H9 (cell line): Measurements from ENCODE around the gene ADCY5. TPM values are rescaled to one million over a fixed set of nuclear protein-coding genes. Genes with fewer than 3 reads are reported as not detected.

Experiments
- DNase-seq: peaks from one replicate; pipeline ENCODE4 v3.0.0-alpha.2; 2017
- H2AFZ ChIP-seq: one replicate; pipeline ENCODE4 v1.6.1; 2013; ENCODE audit warnings: mild to moderate bottlenecking, low read length, control low read depth, moderate library complexity
- H2AK5ac ChIP-seq: 2 replicates; pipeline ENCODE4 v1.6.1; 2013; ENCODE audit warnings: low read length, control low read depth, mixed read lengths; ENCODE audit not compliant: insufficient read length
- H2BK120ac ChIP-seq: one replicate; pipeline ENCODE4 v1.6.1; 2013; ENCODE audit warnings: low read depth, mild to moderate bottlenecking, low read length, control low read depth, inconsistent platforms; ENCODE audit not compliant: poor library complexity, severe bottlenecking
- H2BK12ac ChIP-seq: 2 replicates; pipeline ENCODE4 v1.6.1; 2013; ENCODE audit warnings: low read length, control low read depth, mixed read lengths, low read depth; ENCODE audit not compliant: insufficient read length
- H2BK15ac ChIP-seq: 2 replicates; pipeline ENCODE4 v1.6.1; 2013; ENCODE audit warnings: low read depth, low read length, control low read depth
- H2BK20ac ChIP-seq: one replicate; pipeline ENCODE4 v1.6.1; 2013; ENCODE audit warnings: low read depth, mild to moderate bottlenecking, low read length, control low read depth, inconsistent platforms; ENCODE audit not compliant: poor library complexity, severe bottlenecking
- H2BK5ac ChIP-seq: 2 replicates; pipeline ENCODE4 v1.6.1; 2013; ENCODE audit warnings: low read length, control low read depth, mixed read lengths; ENCODE audit not compliant: insufficient read length
- H3K14ac ChIP-seq: 2 replicates; pipeline ENCODE4 v1.6.1; 2013; ENCODE audit warnings: low read length, control low read depth; ENCODE audit not compliant: insufficient read depth
- H3K18ac ChIP-seq: 2 replicates; pipeline ENCODE4 v1.6.1; 2013; ENCODE audit warnings: low read depth, mild to moderate bottlenecking, mixed read lengths, low read length, control low read depth; ENCODE audit not compliant: insufficient read length
- H3K23ac ChIP-seq: 2 replicates; pipeline ENCODE4 v1.6.1; 2013; ENCODE audit warnings: low read length, control low read depth, mixed read lengths, low read depth; ENCODE audit not compliant: insufficient read length
- H3K23me2 ChIP-seq: 2 replicates; pipeline ENCODE4 v1.6.1; 2013; ENCODE audit warnings: low read depth, mild to moderate bottlenecking, mixed read lengths, low read length, control low read depth; ENCODE audit not compliant: insufficient read length, poor library complexity, severe bottlenecking
- H3K27ac ChIP-seq: 2 replicates; pipeline ENCODE4 v1.5.1; 2013; ENCODE audit warnings: low read length, control low read depth, mixed read lengths, low read depth; ENCODE audit not compliant: insufficient read length
- H3K27me3 ChIP-seq: 2 replicates; pipeline ENCODE4 v1.6.1; 2013; ENCODE audit warnings: low read length, control low read depth, inconsistent platforms; ENCODE audit not compliant: insufficient read depth
- H3K4ac ChIP-seq: 2 replicates; pipeline ENCODE4 v1.6.1; 2013; ENCODE audit warnings: low read depth, mild to moderate bottlenecking, control low read depth, inconsistent platforms, low read length, moderate library complexity
- H3K4me1 ChIP-seq: 2 replicates; pipeline ENCODE4 v1.6.1; 2013; ENCODE audit warnings: low read length, control low read depth, inconsistent platforms; ENCODE audit not compliant: insufficient read depth
- H3K4me2 ChIP-seq: 2 replicates; pipeline ENCODE4 v1.6.1; 2013; ENCODE audit warnings: low read length, control low read depth, mixed read lengths; ENCODE audit not compliant: insufficient read length, insufficient read depth
- H3K56ac ChIP-seq: 2 replicates; pipeline ENCODE4 v1.6.1; 2013; ENCODE audit warnings: low read depth, mild to moderate bottlenecking, mixed read lengths, low read length, control low read depth; ENCODE audit not compliant: insufficient read length
- H3K79me1 ChIP-seq: 2 replicates; pipeline ENCODE4 v1.6.1; 2013; ENCODE audit warnings: low read depth, mild to moderate bottlenecking, moderate library complexity, low read length, control low read depth, inconsistent platforms; ENCODE audit not compliant: insufficient read depth, poor library complexity, severe bottlenecking
- H3K79me2 ChIP-seq: 2 replicates; pipeline ENCODE4 v1.6.1; 2013; ENCODE audit warnings: low read length, control low read depth, inconsistent platforms; ENCODE audit not compliant: insufficient read depth
- H3K9ac ChIP-seq: 2 replicates; pipeline ENCODE4 v1.6.1; 2013; ENCODE audit warnings: low read length, control low read depth, mixed read lengths; ENCODE audit not compliant: insufficient read length; ENCODE audit errors: extremely low read depth
- H3K9me3 ChIP-seq: one replicate; pipeline ENCODE4 v1.6.1; 2013; ENCODE audit warnings: low read depth, low read length, inconsistent platforms; ENCODE audit not compliant: control insufficient read depth
- H3T11ph ChIP-seq: one replicate; pipeline ENCODE4 v1.6.1; 2013; ENCODE audit warnings: mild to moderate bottlenecking, low read length, control low read depth, inconsistent platforms
- H4K20me1 ChIP-seq: one replicate; pipeline ENCODE4 v1.6.1; 2013; ENCODE audit not compliant: control insufficient read depth, insufficient read length, insufficient read depth
- H4K5ac ChIP-seq: 2 replicates; pipeline ENCODE4 v1.6.1; 2013; ENCODE audit warnings: low read depth, mild to moderate bottlenecking, mixed read lengths, low read length, control low read depth; ENCODE audit not compliant: insufficient read length
- H4K8ac ChIP-seq: replicated peaks from 2 replicates; pipeline ENCODE4 v1.6.1; 2013; ENCODE audit warnings: low read length, control low read depth, mixed read lengths, low read depth; ENCODE audit not compliant: insufficient read length
- H4K91ac ChIP-seq: 2 replicates; pipeline ENCODE4 v1.6.1; 2013; ENCODE audit warnings: low read depth, mild to moderate bottlenecking, moderate library complexity, mixed read lengths, low read length, control low read depth; ENCODE audit not compliant: insufficient read length
- H3K27ac Mint-ChIP-seq, 3 experiments: 2 replicates in 2 of 3; 3 replicates in 1 of 3; pipeline ENCODE4 v1.8.0; 2020 to 2021; ENCODE audit warnings: mixed read lengths in 3 of 3, mild to moderate bottlenecking in 1 of 3, moderate library complexity in 1 of 3
- H3K27me3 Mint-ChIP-seq: 2 replicates; pipeline ENCODE4 v1.8.0; 2021; ENCODE audit warnings: low read depth, mild to moderate bottlenecking, moderate library complexity, mixed read lengths
- H3K36me3 Mint-ChIP-seq, 3 experiments: 2 replicates in 2 of 3; 3 replicates in 1 of 3; pipeline ENCODE4 v1.8.0; 2020 to 2021; ENCODE audit warnings: low read depth in 3 of 3, mixed read lengths in 3 of 3; ENCODE audit not compliant: insufficient read depth in 1 of 3
- H3K4me1 Mint-ChIP-seq, 2 experiments: 2 replicates each; pipeline ENCODE4 v1.8.0; 2020; ENCODE audit warnings: mixed read lengths in 2 of 2
- H3K4me3 Mint-ChIP-seq, 2 experiments: 2 replicates in 1 of 2; 3 replicates in 1 of 2; pipeline ENCODE4 v1.8.0; 2020 to 2021; ENCODE audit warnings: mild to moderate bottlenecking in 2 of 2, mixed read lengths in 2 of 2, moderate library complexity in 1 of 2
- H3K9me3 Mint-ChIP-seq, 2 experiments: 2 replicates in 1 of 2; 3 replicates in 1 of 2; pipeline ENCODE4 v1.8.0; 2020; ENCODE audit warnings: mild to moderate bottlenecking in 2 of 2, mixed read lengths in 2 of 2, moderate library complexity in 1 of 2
- WGBS: extraction: QIAGEN DNeasy Blood & Tissue Kit; methylation state at CpG from one replicate; pipeline ENCODE4 v1.1.7; 2013; ENCODE audit warnings: missing lambda C conversion rate, low lambda C conversion rate, mixed read lengths; ENCODE audit not compliant: insufficient read length; ENCODE audit errors: extremely low coverage; 5-methylcytosine and 5-hydroxymethylcytosine counted together
- total RNA-seq: library from RNA; stranded (reverse); gene quantifications from 2 replicates; pipeline ENCODE4 v1.2.1, GENCODE V29; 2021
- TF ChIP-seq, protein P1 (sequence below): fragments of 200-600 bp; sonication (generic); conservative IDR thresholded peaks from 3 replicates; pipeline ENCODE4 v1.8.0; 2021; ENCODE audit warnings: antibody characterized with exemption, mild to moderate bottlenecking

Gene ADCY5
- total RNA-seq, 1 experiment from 2014 or later: 5.0 TPM

DNA sequence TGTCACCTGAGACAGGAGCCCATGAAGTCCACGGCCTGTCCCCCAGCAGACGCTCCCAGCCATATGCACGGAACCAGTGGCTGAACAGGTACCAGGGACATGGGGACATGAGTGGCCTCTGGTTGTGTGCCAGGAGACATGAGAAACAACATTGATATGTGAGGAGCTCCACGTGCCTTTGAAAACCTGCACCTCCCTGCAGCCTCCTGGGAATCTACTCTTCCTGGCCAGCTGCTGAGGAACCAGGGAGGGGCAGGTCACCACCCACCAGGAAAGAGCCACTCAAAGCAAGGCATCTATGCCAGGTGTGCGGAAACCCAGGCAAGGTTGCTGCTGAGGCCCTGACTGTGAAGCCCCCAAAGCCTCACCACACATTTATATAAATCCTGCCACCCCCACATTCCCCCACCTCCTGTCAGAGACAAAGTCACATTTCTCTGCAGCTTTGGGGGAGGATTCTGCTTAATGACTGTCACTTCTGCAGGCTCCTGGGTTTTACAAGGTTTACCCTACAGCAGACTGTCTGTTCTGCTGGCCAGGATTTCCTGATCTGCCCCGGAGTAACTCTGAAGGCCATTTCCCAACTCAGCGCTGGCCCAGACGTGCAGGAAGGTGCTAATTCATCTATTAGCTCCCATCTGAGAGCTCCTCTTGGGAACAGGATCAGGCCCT lies 110.8 kb downstream of the ADCY5 start:
- H3T11ph ChIP-seq: no peak overlapping the region
- H3K23ac ChIP-seq: no peak overlapping the region
- H2BK120ac ChIP-seq: no peak overlapping the region
- peaks cover 0 to 3% of the 10 kb centered on the region in 2 experiments; a peak in 1 of 5 replicates for H3K9me3 Mint-ChIP-seq
- no peaks in the 10 kb centered on the region for H3K36me3 Mint-ChIP-seq
- no peak overlapping the region for H3K4me2 ChIP-seq
- TF ChIP-seq, protein P1, sequence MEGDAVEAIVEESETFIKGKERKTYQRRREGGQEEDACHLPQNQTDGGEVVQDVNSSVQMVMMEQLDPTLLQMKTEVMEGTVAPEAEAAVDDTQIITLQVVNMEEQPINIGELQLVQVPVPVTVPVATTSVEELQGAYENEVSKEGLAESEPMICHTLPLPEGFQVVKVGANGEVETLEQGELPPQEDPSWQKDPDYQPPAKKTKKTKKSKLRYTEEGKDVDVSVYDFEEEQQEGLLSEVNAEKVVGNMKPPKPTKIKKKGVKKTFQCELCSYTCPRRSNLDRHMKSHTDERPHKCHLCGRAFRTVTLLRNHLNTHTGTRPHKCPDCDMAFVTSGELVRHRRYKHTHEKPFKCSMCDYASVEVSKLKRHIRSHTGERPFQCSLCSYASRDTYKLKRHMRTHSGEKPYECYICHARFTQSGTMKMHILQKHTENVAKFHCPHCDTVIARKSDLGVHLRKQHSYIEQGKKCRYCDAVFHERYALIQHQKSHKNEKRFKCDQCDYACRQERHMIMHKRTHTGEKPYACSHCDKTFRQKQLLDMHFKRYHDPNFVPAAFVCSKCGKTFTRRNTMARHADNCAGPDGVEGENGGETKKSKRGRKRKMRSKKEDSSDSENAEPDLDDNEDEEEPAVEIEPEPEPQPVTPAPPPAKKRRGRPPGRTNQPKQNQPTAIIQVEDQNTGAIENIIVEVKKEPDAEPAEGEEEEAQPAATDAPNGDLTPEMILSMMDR: no peak
- no peak overlapping the region for H3K4ac ChIP-seq
- H3K23me2 ChIP-seq: no peaks in the 10 kb centered on the region
- H2AFZ ChIP-seq: no peak overlapping the region
- no peak overlapping the region for H2BK5ac ChIP-seq
- no peak overlapping the region for H2BK15ac ChIP-seq
- H3K56ac ChIP-seq: no peak overlapping the region
- no peak overlapping the region for H3K18ac ChIP-seq
- no peak for DNase-seq
- no peak overlapping the region for H4K91ac ChIP-seq
- no peak overlapping the region for H2BK20ac ChIP-seq
- H3K79me1 ChIP-seq: no peaks in the 10 kb centered on the region
- no CpG with 5 or more reads among the region's 8 CpGs for WGBS
- no peak overlapping the region for H4K5ac ChIP-seq
- no peak overlapping the region for H4K8ac ChIP-seq
- H3K27me3 ChIP-seq: no peaks in the 10 kb centered on the region
- no peaks in the 10 kb centered on the region for H3K4me1 Mint-ChIP-seq
- H3K27ac Mint-ChIP-seq: no peak overlapping the region
- H3K4me1 ChIP-seq: no peaks in the 10 kb centered on the region
- no peak overlapping the region for H3K9ac ChIP-seq
- no peak overlapping the region for H2AK5ac ChIP-seq
- no peak overlapping the region for H2BK12ac ChIP-seq
- no peaks in the 10 kb centered on the region for H4K20me1 ChIP-seq
- H3K27me3 Mint-ChIP-seq: no peaks in the 10 kb centered on the region
- no peak overlapping the region for H3K27ac ChIP-seq
- no peak overlapping the region for H3K14ac ChIP-seq
- H3K9me3 ChIP-seq: no peaks in the 10 kb centered on the region
- no peak overlapping the region for H3K4me3 Mint-ChIP-seq
- H3K79me2 ChIP-seq: no peaks in the 10 kb centered on the region
